Measurements from ENCODE around the gene PDCL3. TPM values are rescaled to one million over a fixed set of nuclear protein-coding genes. Genes with fewer than 3 reads are reported as not detected.

The PDCL3 gene
- total RNA-seq = 19.0 and 23.9 TPM in 2 replicates

DNA sequence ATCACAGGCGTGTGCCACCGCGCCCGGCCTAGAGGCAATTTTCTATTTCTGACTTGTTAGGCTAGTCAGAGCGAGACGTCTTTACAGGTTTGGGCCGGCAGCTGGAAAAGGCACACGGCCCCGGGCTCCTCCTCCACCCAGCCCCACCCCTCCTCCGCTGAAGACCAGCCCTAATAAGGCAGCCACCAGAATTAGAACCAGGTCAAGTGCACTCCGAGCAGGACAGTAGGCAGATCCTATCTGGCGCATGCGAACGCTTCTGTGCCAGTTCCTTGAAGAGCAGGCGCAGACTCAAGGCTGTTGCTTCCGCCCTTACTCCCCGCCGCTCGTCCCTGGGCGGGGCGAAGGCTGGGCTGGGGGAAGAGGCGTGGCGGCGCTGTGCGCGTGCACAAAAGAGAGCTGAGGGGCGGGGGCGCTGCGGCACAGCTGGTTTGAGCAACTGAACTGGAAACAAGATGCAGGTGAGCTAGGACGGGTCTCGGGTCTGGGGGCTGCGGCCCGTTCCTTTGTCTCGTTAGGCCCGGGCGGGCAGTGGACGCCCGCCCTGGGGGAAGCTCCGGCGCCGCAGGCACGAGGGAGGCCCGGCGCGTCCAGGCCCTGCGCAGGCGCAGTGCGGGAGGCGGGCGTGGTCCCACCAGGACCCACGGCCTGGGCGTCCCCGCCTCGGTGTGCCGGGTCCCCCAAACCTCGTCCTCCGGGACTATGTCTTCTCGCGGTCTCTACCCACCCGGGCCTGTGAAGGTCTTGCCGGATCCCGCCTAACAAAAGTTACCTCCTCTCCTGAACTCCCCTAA is at the start of gene PDCL3:
PDCL3 (plus strand) TSS at position 381 of the 794 bp plus-strand sequence; CDS start at position 456, 75 bp downstream.
- no peaks in the 10 kb centered on the region for H3K27me3 ChIP-seq (ENCODE audit: control insufficient read depth, insufficient read depth, low read length)
- H3K36me3 ChIP-seq (ENCODE audit: control insufficient read depth, insufficient read depth, low read length) = peaks cover 2% of the 10 kb centered on the region
- peak; percentile 98 for DNase-seq (ENCODE audit: low read depth)
- TF ChIP-seq, protein P1, sequence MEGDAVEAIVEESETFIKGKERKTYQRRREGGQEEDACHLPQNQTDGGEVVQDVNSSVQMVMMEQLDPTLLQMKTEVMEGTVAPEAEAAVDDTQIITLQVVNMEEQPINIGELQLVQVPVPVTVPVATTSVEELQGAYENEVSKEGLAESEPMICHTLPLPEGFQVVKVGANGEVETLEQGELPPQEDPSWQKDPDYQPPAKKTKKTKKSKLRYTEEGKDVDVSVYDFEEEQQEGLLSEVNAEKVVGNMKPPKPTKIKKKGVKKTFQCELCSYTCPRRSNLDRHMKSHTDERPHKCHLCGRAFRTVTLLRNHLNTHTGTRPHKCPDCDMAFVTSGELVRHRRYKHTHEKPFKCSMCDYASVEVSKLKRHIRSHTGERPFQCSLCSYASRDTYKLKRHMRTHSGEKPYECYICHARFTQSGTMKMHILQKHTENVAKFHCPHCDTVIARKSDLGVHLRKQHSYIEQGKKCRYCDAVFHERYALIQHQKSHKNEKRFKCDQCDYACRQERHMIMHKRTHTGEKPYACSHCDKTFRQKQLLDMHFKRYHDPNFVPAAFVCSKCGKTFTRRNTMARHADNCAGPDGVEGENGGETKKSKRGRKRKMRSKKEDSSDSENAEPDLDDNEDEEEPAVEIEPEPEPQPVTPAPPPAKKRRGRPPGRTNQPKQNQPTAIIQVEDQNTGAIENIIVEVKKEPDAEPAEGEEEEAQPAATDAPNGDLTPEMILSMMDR (IDR thresholded peaks at IDR 0.05; ENCODE audit: insufficient read depth, low read length, poor library complexity, severe bottlenecking) = peak; percentile 8
- peak within 1 kb of the TSS; percentile 76 for H3K4me3 ChIP-seq (ENCODE audit: low read depth, low read length)

DNA sequence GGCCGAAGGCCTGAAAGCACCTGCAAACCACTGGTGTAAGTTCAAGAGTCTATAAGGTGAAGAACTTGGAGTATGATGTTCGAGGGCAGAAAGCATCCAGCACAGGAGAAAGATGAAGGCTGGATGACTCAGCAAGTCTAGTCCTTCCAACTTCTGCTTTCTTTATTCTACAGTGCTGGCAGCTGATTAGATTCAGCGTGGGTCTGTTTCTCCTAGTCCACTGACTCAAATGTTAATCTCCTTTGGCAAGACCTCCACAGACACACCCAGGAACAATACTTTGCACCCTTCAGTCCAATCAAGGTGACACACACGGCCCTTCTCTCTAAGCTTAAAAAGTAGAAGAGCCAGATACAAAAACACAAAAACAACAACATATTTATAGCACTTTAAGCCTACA is 49.1 kb upstream of the PDCL3 start:
- no peaks in the 10 kb centered on the region for H3K36me3 ChIP-seq (ENCODE audit: control insufficient read depth, insufficient read depth, low read length)
- H3K27me3 ChIP-seq (ENCODE audit: control insufficient read depth, insufficient read depth, low read length) = no peaks in the 10 kb centered on the region
- TF ChIP-seq, protein P1 (IDR thresholded peaks at IDR 0.05; ENCODE audit: insufficient read depth, low read length, poor library complexity, severe bottlenecking) = no peak
- no peak overlapping the region for H3K4me3 ChIP-seq (ENCODE audit: low read depth, low read length)
- DNase-seq (ENCODE audit: low read depth) = no peak

DNA sequence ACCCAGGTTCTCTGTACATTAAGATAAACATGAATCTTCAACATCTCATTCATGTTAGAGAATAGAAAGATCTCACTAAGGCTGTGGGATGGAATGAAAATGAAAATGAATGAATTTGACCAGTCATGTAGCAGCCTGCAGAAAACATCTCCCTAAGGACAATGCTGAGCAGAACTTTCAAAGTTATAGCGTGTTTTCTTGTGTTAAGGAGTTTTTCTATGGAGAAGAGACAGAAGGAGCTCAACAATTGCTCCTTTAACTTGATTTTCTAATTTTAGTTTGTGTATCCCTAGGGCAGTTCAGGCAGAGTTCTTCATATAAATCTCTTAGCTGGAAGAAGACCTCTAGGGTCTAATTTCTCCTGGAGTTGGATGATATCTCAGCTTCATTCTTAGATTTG is 45.2 kb upstream of the PDCL3 start:
- Histone ChIP-seq H3K27me3 (ENCODE audit: control insufficient read depth, insufficient read depth, low read length) (no peaks in the 10 kb centered on the region), H3K4me3 (ENCODE audit: low read depth, low read length) (no peak overlapping the region), H3K36me3 (ENCODE audit: control insufficient read depth, insufficient read depth, low read length) (no peaks in the 10 kb centered on the region)
- DNase-seq (ENCODE audit: low read depth) = no peak
- TF ChIP-seq, protein P1 (IDR thresholded peaks at IDR 0.05; ENCODE audit: insufficient read depth, low read length, poor library complexity, severe bottlenecking) = no peak

DNA sequence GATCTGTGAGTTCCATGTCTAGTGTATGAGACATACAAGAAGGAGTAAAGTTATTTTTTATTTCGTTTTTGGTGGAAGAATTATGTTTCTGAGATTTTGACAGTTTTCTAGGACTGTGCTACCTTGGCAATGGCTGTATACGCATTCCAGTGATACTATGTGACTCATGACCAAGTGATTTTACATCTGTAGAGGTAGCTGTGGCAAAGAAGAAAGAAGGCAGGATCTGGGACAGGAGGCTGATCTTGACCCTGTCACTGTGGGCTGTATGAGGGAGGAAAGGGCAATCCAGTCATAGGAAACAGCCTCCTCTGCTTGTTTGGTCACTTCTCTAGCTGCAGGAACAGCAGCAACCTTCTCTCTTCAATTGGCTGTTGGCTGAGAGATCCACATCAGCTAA is 44.0 kb upstream of the PDCL3 start:
- Histone ChIP-seq H3K4me3 (ENCODE audit: low read depth, low read length) (no peak overlapping the region), H3K27me3 (ENCODE audit: control insufficient read depth, insufficient read depth, low read length) (no peaks in the 10 kb centered on the region), H3K36me3 (ENCODE audit: control insufficient read depth, insufficient read depth, low read length) (no peaks in the 10 kb centered on the region)
- no peak for DNase-seq (ENCODE audit: low read depth)
- TF ChIP-seq, protein P1 (IDR thresholded peaks at IDR 0.05; ENCODE audit: insufficient read depth, low read length, poor library complexity, severe bottlenecking) = no peak

DNA sequence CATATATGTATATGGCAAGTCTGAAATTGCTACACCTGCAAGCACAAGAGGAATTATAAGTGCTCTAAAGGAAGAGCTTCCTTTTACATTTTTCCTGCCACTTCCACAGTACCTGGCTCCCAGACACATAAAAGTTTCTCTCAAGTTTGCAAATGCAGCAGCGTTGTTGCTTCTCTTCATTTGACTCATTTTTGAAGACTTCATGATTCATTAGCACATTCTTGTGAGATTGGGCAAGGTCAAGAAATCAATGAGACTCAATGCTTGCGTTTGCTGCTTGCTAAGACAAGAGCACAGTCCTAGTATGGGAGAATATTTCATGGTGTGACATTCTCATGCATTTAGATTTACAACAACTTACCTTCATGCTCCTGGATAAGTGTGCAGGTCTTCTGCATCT is 42.6 kb upstream of the PDCL3 start:
- H3K27me3 ChIP-seq (ENCODE audit: control insufficient read depth, insufficient read depth, low read length) = no peaks in the 10 kb centered on the region
- no peaks in the 10 kb centered on the region for H3K36me3 ChIP-seq (ENCODE audit: control insufficient read depth, insufficient read depth, low read length)
- DNase-seq (ENCODE audit: low read depth) = no peak
- TF ChIP-seq, protein P1 (IDR thresholded peaks at IDR 0.05; ENCODE audit: insufficient read depth, low read length, poor library complexity, severe bottlenecking) = no peak
- no peak overlapping the region for H3K4me3 ChIP-seq (ENCODE audit: low read depth, low read length)

DNA sequence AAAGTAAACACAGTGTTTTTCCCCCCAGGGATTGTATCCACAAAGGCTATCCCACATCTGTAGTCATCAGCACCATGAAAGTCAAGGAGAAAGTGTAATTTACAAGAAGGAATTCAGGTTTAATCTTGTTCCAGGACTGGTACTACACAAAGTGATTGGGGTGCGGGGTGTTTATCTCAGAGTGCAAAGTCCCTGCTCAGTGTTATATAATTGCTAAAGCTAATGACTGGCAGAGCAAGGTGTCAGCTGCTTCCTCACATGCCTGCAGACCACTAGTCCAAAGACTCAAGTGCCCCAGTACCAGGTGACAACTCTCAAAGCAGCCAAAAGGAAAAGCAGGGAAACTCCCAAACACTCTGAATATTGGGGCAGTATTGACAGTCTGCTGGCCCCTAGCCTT is 40.4 kb upstream of the PDCL3 start:
- no peaks in the 10 kb centered on the region for H3K36me3 ChIP-seq (ENCODE audit: control insufficient read depth, insufficient read depth, low read length)
- DNase-seq (ENCODE audit: low read depth) = no peak
- H3K27me3 ChIP-seq (ENCODE audit: control insufficient read depth, insufficient read depth, low read length) = no peaks in the 10 kb centered on the region
- H3K4me3 ChIP-seq (ENCODE audit: low read depth, low read length) = no peak overlapping the region
- TF ChIP-seq, protein P1 (IDR thresholded peaks at IDR 0.05; ENCODE audit: insufficient read depth, low read length, poor library complexity, severe bottlenecking) = no peak

All from kidney epithelial cell (primary cell).